GM21360 (cell line): ENCODE data around the gene ELMO1.

Source experiments
- ATAC-seq: cut with Tn5 transposase; IDR thresholded peaks from one replicate; pipeline ENCODE4 v1.9.1; 2021; ENCODE audit warnings: mild to moderate bottlenecking, moderate library complexity; ENCODE audit not compliant: unreplicated experiment

Gene ELMO1

DNA sequence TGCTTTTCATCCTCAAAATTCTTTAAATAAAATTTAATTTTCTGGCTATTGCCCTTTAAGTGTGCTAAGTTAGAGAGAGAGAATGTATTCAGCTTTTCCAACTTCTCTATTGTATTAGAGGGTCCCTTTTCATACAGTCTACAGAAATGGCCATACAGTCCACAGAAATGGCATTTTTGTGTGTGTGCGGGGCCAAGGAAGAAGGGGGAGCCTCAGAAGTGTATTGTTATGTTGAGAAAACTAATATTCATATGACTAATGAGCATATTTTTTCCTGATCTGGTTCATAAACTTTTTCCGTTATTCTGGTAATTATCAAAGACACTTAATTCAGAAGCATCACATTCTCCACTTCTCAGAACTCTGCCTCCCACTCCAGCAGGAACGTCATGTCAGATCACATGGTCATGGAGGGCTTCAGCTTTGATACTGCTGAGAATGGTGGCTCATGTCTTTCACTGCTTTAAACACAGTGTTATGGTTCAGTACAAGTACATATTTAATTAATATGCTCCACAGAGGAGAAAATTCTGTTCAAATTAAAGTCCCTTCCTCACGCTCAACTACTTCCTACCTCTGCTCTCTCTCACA, 37.1 kb downstream of the ELMO1 start:
- no peak for ATAC-seq

DNA sequence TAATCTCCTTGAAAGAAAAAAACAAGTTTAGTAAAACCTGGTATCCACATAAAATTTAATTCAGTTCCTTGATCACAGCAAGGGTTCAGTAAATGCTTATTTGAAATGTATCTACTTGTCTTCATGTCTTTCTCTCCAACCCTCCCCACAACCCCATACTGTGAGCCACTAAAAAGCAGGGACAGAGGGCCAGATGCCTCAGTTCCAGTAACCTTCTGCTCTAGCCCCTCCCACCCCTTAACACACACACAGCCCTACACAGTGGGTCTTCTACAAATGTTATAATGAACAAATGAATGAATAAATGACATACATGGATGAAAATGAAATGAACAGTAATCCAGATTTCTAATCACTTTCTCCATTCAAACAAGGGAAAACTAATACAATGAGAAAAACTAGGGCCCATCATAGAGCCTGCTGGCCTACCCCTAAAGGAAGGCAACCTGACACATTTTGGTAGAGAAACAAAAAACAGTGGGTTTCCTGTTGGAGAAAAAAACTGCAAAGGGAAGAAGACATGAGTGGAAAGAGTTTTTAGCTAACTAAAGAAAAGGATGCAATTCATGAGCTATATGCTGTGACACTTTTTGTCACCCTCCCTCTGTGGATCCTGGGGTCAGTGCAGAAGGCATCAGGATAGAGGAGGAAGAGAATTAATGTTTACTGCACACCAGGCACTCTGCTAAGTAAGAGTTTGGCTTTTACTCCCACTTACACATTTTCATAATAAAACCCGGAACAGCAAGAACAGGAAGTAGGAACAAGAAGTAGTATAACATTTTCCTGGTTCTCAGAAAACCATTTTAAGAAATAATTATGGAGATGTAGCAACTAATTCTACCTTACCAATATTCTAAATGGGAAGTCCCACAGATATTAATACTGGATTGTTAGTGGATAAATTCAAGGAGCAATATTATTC, 38.1 kb downstream of the ELMO1 start:
- no peak for ATAC-seq

DNA sequence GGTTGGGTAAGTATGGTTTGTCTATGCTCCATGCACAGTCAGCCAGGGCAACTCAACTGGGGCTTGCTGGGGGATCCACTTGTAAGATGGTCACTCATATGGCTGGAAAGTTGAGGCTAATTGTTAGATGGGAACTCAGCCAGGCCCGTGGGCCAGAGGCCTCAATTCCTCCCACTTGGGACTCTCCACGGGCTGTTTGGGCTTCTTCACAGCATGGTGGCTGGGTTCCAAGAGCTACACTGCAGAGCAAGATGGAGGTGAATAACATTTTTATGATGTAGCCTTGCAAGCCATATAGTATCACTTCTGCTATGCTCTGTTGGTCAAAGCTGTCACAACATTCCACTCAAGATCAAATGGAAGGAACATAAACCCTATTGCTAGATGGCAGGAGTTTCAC, 39.2 kb downstream of the ELMO1 start:
- ATAC-seq: no peak

DNA sequence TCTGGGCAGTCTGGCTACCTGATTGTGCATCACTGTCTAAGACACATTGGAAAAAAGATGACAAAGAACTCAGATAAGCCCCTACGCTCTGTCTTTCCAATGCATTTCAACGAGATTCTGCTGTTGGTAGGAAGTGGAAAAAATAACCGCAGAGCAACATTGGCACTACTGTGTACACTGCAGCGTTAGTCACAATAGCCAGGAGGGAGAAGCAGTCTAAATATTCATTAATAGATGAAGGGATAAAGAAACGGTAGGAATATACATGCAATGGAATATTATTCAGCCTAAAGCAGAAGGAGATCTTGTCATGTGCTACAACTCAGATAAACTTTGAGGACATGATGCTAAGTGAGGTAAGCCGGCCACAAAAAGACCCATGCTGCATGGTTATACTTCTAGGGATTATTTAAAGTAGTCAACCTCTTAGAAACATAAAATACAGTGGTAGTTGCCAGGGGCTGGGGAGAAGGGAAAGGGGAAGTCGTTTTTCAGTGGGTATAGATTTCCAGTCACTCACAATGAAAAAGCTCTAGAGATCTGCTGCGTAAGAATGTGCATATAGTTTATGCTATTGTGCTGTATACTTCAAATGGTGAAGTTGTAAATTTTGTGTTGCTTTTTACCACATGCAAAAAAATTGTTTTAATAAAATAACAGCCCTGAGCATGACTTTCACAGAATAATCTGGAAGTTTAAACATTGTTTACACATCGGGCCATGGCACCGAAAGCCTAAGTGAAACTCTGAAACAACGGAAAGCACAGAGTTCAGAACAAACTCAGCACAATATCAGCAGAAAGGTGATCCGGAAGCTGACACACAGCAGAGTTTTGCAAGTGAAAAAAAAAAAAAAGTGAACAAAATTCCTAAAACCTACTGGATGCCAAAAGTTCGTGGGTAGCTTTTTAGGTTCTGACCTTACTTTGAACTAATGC, 40.1 kb downstream of the ELMO1 start:
- no peak for ATAC-seq

DNA sequence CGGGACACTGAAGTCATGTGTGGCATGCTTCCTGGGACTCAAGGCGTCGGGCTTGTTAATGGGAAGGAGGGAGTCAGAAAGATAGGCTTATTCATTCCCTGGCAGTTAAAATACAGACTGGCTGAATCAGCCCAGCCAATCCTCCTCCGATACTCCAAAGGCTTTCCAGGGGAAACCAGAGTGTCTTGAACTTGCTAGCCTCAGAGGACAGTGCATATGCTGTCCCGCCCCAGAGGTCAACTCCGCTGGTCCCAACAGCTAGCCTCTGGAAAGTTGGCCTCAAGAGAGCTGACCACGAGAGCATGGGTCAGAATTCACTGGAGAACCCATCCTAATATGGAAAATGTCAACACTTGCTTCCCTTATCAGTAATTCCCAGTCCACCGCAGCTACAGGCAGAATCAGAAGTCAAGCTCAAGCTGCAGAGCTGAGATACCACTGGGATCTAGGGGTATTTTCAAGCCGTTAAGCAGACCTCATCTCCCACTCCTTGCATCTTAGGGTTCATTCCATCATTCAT, 43.0 kb downstream of the ELMO1 start:
- no peak for ATAC-seq

DNA sequence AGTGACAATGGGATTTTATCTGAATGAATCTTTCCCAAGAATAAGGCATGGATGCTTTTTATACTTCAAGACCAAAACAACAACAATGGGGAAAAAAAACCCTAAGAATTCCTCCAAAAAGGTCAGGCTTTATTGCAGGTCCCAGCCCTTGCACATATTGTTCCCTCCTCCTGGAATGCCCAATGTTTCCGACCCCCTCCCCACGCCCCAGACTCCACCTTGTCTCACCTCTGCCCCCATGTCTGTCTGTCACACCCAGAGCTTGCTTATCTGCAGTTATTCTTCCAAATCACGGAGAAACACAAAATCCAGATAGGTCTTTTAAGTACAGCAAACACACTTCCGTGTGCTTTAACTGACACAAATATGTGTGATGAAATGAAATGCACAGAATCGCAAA, 43.5 kb downstream of the ELMO1 start:
- ATAC-seq: no peak

DNA sequence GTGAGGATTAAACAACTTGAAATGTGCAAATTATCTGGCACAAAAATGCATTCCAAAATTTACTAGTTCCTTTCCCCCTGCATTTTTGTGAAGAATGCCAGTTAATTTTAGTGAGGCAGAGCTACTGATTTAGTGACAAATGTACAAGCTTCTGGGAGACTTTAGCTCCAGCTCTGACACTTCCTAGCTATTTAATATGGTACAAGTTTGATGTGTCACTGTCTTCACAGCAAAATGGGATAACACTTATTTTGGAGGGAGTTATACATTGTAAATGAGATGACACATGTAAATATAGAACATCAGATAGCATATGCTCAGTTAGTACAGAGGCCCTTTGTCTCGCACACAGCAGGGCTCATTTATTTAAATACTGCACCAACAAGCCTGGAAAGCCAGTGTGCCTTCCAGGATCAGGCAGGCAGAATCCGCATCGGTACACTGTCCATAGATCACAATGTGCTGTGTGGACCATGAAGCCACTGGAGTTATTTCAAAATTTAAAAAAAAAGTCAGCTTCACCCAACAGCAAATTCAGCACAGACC, 48.7 kb downstream of the ELMO1 start:
- ATAC-seq: no peak

DNA sequence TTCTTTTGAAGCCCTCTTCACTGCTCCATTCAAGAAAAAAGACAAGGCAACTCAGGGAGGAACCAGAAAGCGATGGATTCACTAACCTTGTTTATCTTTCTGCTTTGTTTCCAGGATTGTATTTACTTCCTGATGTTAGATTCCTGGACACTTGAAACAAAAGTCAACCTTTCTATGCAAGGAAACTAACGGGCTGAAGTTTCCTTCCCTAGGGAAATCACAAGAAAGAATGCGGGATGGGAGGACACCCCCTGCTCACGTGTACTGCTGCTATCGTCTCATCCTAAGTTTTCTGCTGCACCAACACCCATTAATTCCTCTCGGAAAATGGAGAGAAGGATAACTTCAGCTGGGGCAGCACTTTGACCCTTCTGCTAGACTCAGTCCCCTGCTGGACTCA, 50.3 kb downstream of the ELMO1 start:
- no peak for ATAC-seq

DNA sequence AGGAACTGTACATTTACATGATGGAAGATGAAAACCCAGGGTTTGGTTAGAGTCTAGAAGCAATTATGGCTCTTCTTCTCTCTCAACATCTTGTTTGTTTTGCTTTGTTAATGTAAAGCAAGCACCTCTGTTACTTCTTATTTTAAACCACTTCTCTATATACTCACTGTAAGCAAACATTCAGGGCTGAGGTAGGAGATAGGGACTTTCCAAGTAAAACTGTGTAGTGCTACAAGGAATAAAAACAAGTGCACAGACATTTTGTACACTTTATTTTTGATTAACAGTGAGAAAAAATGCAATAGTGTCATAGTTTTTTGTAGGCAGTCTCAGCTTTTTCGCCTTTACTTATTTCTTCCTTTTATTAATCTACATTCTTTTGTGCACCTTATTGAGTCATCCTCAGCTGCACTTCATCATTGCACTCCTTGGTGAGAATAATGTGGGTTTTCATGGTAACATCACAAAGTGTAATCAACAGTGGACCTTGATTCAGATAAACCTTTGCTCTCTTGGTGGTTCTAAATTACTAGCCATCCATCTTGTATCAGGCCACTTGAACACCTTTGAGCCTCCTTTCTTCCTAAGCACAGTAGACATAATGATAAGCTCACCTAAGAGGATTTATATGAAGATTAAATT, 52.9 kb downstream of the ELMO1 start:
- no peak for ATAC-seq

DNA sequence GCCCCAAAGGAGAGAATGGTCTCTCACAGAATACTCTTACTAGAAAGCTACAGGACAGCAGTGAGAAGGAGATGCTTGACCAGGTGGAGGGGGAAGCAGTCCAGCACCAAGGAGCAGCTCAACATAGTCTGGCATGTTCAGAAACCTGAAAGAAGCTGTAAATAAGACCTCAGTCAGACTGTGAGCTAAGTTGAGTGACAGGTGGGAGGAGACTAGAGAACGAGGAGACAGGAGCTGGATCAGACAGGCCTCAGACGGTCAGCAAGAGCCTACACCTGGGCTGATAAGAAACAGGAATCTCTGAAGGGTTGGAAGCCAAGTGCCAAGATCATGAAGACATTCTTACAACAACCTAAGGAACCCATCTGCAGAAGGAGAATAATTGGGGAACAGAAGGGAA, 54.5 kb downstream of the ELMO1 start:
- ATAC-seq: no peak

DNA sequence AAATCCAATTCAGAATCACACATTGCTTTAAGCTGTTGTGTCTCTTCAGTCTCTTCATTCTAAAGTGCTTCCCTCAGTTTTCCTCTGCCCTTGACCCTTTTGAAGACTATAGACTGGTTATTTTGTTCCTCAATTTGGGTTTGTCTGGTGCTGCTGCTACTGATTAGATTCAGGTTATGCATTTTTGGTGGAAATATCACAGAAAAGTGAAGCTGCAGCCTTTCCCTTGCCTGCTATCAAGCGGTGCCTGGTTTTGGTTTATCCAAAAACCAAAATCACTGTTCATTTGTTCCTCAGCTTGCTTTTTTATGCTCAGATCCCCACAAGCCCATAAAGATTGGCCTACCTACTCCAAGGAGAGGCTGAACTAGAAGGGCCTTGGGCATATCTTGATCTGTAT, 55.2 kb downstream of the ELMO1 start:
- no peak for ATAC-seq

DNA sequence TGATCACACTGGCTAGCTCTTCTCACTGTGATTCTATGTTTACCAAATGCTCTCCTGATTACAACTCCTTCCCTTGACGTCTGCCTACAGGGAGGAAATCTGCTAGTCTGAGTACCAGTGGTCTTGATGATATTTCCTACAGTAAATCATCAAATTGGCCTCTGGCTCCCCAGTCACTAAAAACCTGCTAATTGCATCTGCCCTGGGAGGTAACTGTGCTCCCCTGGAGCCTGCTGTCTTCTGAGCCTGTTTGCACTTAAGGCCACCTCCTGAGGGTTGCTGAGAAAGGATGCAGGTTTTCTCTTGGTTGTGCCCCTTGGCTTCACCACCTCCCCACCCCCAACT, 56.0 kb downstream of the ELMO1 start:
- ATAC-seq: no peak

DNA sequence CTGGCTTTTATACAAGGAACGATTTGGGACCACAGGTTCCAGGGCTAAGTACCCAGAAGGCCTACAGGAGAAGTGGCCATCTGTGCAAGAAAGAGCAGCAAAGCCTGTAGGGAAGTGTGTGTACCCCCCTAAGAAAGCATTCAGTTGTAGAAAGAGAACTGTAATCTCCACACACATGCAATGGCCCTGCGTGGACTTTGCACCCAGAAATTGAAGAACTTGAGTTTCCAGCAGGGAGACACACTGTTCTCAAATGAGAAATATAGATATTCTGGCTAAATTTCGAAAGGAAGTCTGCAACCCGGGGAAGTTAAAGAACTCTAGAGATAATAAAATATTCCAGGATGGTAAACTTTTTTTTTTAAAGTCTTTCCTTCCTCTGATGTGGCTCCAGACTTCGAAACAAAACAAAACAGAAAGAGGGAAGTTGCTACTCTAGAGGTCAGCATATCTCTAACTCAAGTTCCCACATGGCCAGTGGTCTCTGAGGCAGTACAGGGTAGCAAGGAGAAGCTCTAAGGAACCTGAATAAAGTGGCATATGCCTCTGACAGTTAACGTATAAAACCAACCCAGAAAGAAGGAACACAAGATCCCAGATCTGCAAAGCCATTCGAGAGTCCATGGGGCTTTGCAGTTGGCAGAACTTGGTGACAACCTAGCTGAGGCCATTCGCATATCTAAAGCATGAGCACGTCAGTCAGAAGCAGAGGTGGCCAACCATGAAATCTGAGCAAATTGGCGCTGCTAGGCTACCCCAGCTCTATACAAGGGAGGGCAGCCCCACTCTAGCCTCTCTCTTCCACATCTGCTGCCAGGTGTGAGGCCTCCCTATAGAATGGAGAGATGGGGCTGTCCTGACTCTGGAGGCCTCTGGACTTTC, 56.6 kb downstream of the ELMO1 start:
- no peak for ATAC-seq

DNA sequence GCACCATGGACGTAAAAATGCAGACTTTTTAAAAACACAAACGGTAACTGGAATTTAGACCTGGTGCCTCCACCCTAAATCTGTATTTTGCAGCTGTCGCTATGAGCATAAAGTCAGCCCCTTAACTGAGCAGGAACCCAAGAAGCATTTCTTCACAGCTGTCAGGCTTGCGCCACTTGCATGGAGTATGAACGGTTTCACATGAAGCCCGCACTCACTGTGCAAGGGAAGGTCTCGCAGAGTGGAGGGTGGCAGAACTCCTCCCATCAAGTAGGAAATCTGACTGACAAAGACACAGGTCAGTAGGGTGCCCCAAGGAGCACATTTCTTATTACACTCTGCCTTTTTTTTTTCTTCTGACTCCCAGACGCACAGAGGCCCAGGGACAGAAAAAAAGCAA, 58.5 kb downstream of the ELMO1 start:
- ATAC-seq: no peak

DNA sequence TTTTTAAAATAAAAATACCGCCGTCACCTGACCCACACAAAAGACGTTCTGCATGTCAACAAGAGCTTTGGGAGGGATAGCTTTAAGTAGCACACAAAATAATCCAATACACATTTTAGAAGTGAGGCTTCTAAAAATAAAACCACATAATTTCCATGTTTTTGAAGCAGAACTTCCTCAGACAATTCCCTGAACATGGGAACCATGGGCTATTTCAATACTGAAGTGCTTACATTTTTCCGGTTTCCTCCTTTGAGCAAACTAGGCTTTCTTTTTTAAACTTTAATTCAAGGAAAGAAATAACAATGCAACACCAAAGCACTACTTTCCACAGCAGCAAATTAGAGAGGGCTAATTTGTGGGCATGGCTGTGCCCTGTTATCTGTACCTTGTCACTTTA, 59.9 kb downstream of the ELMO1 start:
- no peak for ATAC-seq

DNA sequence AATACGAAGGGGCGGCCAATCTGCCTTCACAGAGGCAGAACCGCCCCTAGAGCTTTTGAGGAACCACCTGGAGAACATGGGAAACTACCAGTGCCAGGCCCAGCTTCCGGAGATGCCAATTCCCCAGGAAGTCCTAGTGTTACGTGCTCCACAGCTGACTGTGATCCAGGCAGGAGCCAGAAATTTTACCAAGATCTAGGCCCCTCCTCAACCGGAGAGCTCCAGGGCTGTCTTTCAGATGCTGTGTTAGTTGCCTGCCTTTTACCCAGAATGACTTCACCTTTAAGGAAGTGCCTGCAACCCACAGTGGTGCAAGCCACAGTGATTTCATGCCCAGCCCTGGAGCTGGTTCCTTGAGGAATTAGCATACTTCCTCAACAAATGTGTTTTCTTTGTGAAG, 62.9 kb downstream of the ELMO1 start:
- ATAC-seq: no peak

DNA sequence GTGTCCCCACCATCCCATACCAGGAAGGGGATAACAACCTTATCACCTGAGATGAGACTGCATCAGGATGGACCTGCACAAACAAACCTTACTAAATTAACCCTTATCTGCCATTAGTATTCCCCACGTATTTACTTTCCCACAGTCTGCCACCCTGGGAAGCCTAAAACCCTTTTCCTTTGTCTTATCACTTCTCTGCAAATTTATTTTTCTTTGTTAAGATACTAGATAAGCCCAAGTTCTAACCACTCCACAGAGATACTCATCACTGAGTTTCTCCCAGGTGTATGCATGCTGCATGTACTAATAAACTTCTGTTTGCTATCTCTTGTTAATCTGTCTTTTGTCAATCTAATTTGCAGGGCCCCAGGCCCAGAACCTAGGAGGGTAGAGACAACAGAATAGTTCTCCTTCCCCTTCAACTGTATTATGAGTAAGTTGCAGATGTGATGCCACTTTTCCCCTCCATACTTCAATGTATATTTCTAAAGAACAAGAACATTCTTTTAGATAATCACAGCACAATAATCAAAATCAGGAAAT, 66.0 kb downstream of the ELMO1 start:
- ATAC-seq: no peak

DNA sequence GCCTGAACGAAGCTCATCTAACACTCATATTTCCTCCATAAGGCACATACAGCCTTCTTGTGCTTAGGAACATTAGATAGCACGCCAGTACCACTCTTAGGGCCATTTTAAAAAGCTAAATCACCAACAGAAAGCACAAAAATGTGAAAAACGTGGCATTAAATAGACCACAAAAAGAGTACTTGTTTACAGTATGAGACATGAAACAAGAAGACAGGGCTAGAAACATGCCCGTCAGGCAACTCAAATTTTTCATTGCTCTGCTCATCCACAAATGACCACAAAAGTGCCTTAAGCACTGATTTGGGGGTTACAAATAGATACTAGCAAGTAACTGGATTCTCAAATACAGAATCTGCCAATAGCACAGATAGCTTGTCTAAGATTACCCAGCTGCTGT, 67.8 kb downstream of the ELMO1 start:
- ATAC-seq: no peak

DNA sequence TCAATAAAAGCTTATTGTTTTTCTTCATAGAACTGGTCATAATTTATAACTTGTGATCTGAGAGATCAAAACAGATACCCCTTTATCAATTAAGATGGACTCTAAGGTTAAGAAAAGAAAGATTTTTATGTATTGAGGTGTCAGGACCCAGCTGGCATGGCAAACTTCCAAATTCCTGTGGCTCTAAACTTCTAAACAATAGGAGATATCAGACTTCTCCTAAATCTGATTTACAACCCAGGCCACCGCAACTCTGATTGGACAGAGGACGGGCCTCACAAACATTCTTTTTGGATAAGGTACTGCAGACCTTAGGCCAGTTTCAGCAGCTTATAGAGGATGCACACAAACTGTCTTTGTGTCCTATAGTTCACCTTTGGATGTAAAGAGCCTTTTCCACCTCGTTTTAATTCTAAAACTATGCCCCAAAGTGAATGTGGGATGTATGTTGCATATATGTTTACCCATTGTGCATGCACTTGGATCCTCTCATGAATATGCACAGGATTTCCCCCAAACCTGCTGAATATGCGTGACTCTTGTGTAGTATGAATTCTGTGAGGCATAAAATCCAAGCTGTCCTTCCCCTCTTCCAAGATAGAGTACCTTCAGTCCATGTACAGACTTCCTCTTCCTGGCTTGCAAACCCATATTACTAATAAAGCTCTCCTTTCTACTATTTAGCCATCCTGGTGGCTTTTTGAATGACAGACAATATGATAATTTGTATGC, 69.0 kb downstream of the ELMO1 start:
- ATAC-seq: no peak
